Raji (cell line): ENCODE results near the gene SPOCK3.

Experiments used
- POLR2A ChIP-seq: IDR thresholded peaks from 2 replicates; pipeline ENCODE4 v1.6.1; 2011; ENCODE audit warnings: low read depth, low read length, control low read depth; ENCODE audit not compliant: insufficient read depth

Gene SPOCK3

GRCh38 chr4:167111092-167111491 is 123.2 kb downstream of the SPOCK3 start:
- TF ChIP-seq POLR2A, result no peak

- TF ChIP-seq POLR2A, result no peak
Measured at GRCh38 chr4:167109859-167110258, 124.4 kb downstream of the SPOCK3 start.

GRCh38 chr4:167105857-167106256 is 128.4 kb downstream of the SPOCK3 start:
- TF ChIP-seq POLR2A, result no peak

GRCh38 chr4:167102475-167102874 is 131.8 kb downstream of the SPOCK3 start:
- no peak for TF ChIP-seq POLR2A

GRCh38 chr4:167101035-167101434 is 133.3 kb downstream of the SPOCK3 start:
- TF ChIP-seq POLR2A, result no peak

GRCh38 chr4:167100120-167100519 is 134.2 kb downstream of the SPOCK3 start:
- TF ChIP-seq POLR2A, result no peak

- TF ChIP-seq POLR2A, result no peak
Measured at GRCh38 chr4:167088115-167088514, 146.2 kb downstream of the SPOCK3 start.

- TF ChIP-seq POLR2A, result no peak
Measured at GRCh38 chr4:167084321-167084720, 150.0 kb downstream of the SPOCK3 start.

- TF ChIP-seq POLR2A, result no peak
Measured at GRCh38 chr4:167079762-167080161, 154.5 kb downstream of the SPOCK3 start.

GRCh38 chr4:167052631-167053091 is 181.6 kb downstream of the SPOCK3 start:
- TF ChIP-seq POLR2A, result no peak

- TF ChIP-seq POLR2A, result no peak
Measured at GRCh38 chr4:167049257-167049656, 185.0 kb downstream of the SPOCK3 start.

- no peak for TF ChIP-seq POLR2A
Measured at GRCh38 chr4:167041524-167041923, 192.8 kb downstream of the SPOCK3 start.

- no peak for TF ChIP-seq POLR2A
Measured at GRCh38 chr4:167035390-167035789, 198.9 kb downstream of the SPOCK3 start.

GRCh38 chr4:167034983-167035382 is 199.3 kb downstream of the SPOCK3 start:
- no peak for TF ChIP-seq POLR2A

GRCh38 chr4:167032871-167033270 is 201.4 kb downstream of the SPOCK3 start:
- no peak for TF ChIP-seq POLR2A

- no peak for TF ChIP-seq POLR2A
Measured at GRCh38 chr4:167031534-167032156, 202.6 kb downstream of the SPOCK3 start.

- no peak for TF ChIP-seq POLR2A
Measured at GRCh38 chr4:167028976-167029375, 205.3 kb downstream of the SPOCK3 start.
